Activated CD8-positive, alpha-beta memory T cell treated with anti-CD3 and anti-CD28 coated beads, Interleukin-2, amount 50 U/mL, for 1 hour (primary cell): ENCODE results near the gene DLG1.
"Not testable (repeated sequence)": the region's sequence is repeated elsewhere in the genome, so short reads cannot be mapped to it uniquely, and the experiment has no call there.

Source experiments
- DNase-seq: peaks from one replicate; pipeline ENCODE4 v3.0.0-alpha.2; 2020; ENCODE audit errors: extremely low read depth

The DLG1 gene

GRCh38 chr3:197289726-197290125 is 8.7 kb downstream of the DLG1 start:
- no peak for DNase-seq

GRCh38 chr3:197286678-197287077 is 11.7 kb downstream of the DLG1 start:
- no peak for DNase-seq

GRCh38 chr3:197285557-197285956 is 12.9 kb downstream of the DLG1 start:
- DNase-seq: no peak

- no peak for DNase-seq
Measured at GRCh38 chr3:197283045-197283444, 15.4 kb downstream of the DLG1 start.

- no peak for DNase-seq
Measured at GRCh38 chr3:197281849-197282248, 16.6 kb downstream of the DLG1 start.

GRCh38 chr3:197280156-197280555 is 18.3 kb downstream of the DLG1 start:
- no peak for DNase-seq

GRCh38 chr3:197278933-197279332 is 19.5 kb downstream of the DLG1 start:
- no peak for DNase-seq

GRCh38 chr3:197276808-197277207 is 21.6 kb downstream of the DLG1 start:
- not testable (repeated sequence) for DNase-seq

- DNase-seq: no peak
Measured at GRCh38 chr3:197270558-197271317, 27.7 kb downstream of the DLG1 start.

GRCh38 chr3:197269024-197269423 is 29.4 kb downstream of the DLG1 start:
- no peak for DNase-seq

- DNase-seq: no peak
Measured at GRCh38 chr3:197268294-197268693, 30.1 kb downstream of the DLG1 start.

GRCh38 chr3:197266331-197266730 is 32.1 kb downstream of the DLG1 start:
- no peak for DNase-seq

GRCh38 chr3:197262709-197263108 is 35.7 kb downstream of the DLG1 start:
- no peak for DNase-seq

GRCh38 chr3:197261164-197261509 is 37.3 kb downstream of the DLG1 start:
- no peak for DNase-seq

GRCh38 chr3:197260491-197261163 is 37.8 kb downstream of the DLG1 start:
- DNase-seq: no peak

- DNase-seq: no peak
Measured at GRCh38 chr3:197259096-197259495, 39.3 kb downstream of the DLG1 start.

- no peak for DNase-seq
Measured at GRCh38 chr3:197258168-197258755, 40.1 kb downstream of the DLG1 start.

GRCh38 chr3:197257711-197258110 is 40.7 kb downstream of the DLG1 start:
- DNase-seq: no peak

GRCh38 chr3:197256836-197257444 is 41.5 kb downstream of the DLG1 start:
- no peak for DNase-seq

GRCh38 chr3:197256104-197256503 is 42.3 kb downstream of the DLG1 start:
- no peak for DNase-seq

GRCh38 chr3:197253238-197253947 is 45.0 kb downstream of the DLG1 start:
- DNase-seq: no peak

- no peak for DNase-seq
Measured at GRCh38 chr3:197249542-197249941, 48.9 kb downstream of the DLG1 start.
